ENCODE measurements around the gene LRRC75A.

GRCh38 chr17:16474012-16474725 lies 17.8 kb downstream of the LRRC75A start:
- no peak for TF ChIP-seq POLR2A (IDR thresholded peaks at IDR 0.05)
- TF ChIP-seq CTCF (IDR thresholded peaks at IDR 0.05): no peak
- no peak for TF ChIP-seq POLR2AphosphoS5 (IDR thresholded peaks at IDR 0.05)
